Glomerular endothelial cell (primary cell): Measurements from ENCODE around the gene NPEPL1. TPM values are rescaled to one million over a fixed set of nuclear protein-coding genes. Genes with fewer than 3 reads are reported as not detected.
"Not testable (repeated sequence)": the region's sequence is repeated elsewhere in the genome, so short reads cannot be mapped to it uniquely, and the experiment has no call there.

ENCODE experiments used
- DNase-seq: peaks from one replicate; pipeline ENCODE4 v3.0.0-alpha.2; 2011; ENCODE audit warnings: low read depth, low spot score; ENCODE audit errors: extremely low read depth
- total RNA-seq: library from RNA; depleted of rRNA; stranded (reverse); fragments of >200 nt; gene quantifications from 2 replicates; pipeline ENCODE4 v1.2.3, GENCODE V29; 2015

The NPEPL1 gene
- total RNA-seq, 1 donor from 2014 or later = 36.9 TPM

GRCh38 chr20:58737198-58737597 is 44.6 kb downstream of the NPEPL1 start:
- no peak for DNase-seq

- no peak for DNase-seq
Observed at GRCh38 chr20:58740356-58741308, 48.0 kb downstream of the NPEPL1 start.

- DNase-seq = no peak
Observed at GRCh38 chr20:58741384-58741783, 48.8 kb downstream of the NPEPL1 start.

GRCh38 chr20:58742668-58743566 is 50.3 kb downstream of the NPEPL1 start:
- DNase-seq = no peak

- DNase-seq = no peak
Observed at GRCh38 chr20:58743929-58744534, 51.4 kb downstream of the NPEPL1 start.

GRCh38 chr20:58744836-58745235 is 52.2 kb downstream of the NPEPL1 start:
- DNase-seq = no peak

- DNase-seq = no peak
Observed at GRCh38 chr20:58745391-58745790, 52.8 kb downstream of the NPEPL1 start.

GRCh38 chr20:58746620-58747019 is 54.0 kb downstream of the NPEPL1 start:
- no peak for DNase-seq

- DNase-seq = no peak
Observed at GRCh38 chr20:58747211-58747610, 54.6 kb downstream of the NPEPL1 start.

- DNase-seq = no peak
Observed at GRCh38 chr20:58748618-58749017, 56.0 kb downstream of the NPEPL1 start.

- no peak for DNase-seq
Observed at GRCh38 chr20:58749098-58749769, 56.6 kb downstream of the NPEPL1 start.

- no peak for DNase-seq
Observed at GRCh38 chr20:58749979-58750378, 57.4 kb downstream of the NPEPL1 start.

GRCh38 chr20:58750706-58751105 is 58.1 kb downstream of the NPEPL1 start:
- DNase-seq = not testable (repeated sequence)

- DNase-seq = no peak
Observed at GRCh38 chr20:58751979-58752378, 59.4 kb downstream of the NPEPL1 start.

GRCh38 chr20:58752565-58752964 is 60.0 kb downstream of the NPEPL1 start:
- DNase-seq = no peak

GRCh38 chr20:58753267-58753921 is 60.8 kb downstream of the NPEPL1 start:
- no peak for DNase-seq

GRCh38 chr20:58753922-58754551 is 61.4 kb downstream of the NPEPL1 start:
- no peak for DNase-seq

GRCh38 chr20:58754584-58754983 is 62.0 kb downstream of the NPEPL1 start:
- DNase-seq = no peak

- DNase-seq = no peak
Observed at GRCh38 chr20:58755062-58755697, 62.6 kb downstream of the NPEPL1 start.
